HEK293T (cell line): ENCODE measurements around the gene SLC25A44.

Experiments used
- FOXK2 ChIP-seq: fragments of 450-650 bp; IDR thresholded peaks from 2 replicates; pipeline ENCODE4 v1.6.1; 2016; ENCODE audit warnings: mild to moderate bottlenecking
- NFRKB ChIP-seq: fragments of 450-650 bp; IDR thresholded peaks from 2 replicates; pipeline ENCODE4 v1.6.1; 2016; ENCODE audit warnings: mild to moderate bottlenecking, moderate library complexity
- PKNOX1 ChIP-seq: fragments of 450-650 bp; IDR thresholded peaks from 2 replicates; pipeline ENCODE4 v1.6.1; 2016
- SP1 ChIP-seq: fragments of 450-650 bp; IDR thresholded peaks from 2 replicates; pipeline ENCODE4 v1.6.1; 2017
- TARDBP ChIP-seq: fragments of 450-650 bp; IDR thresholded peaks from 2 replicates; pipeline ENCODE4 v1.6.1; 2016
- ZNF384 ChIP-seq: fragments of 450-650 bp; IDR thresholded peaks from 2 replicates; pipeline ENCODE4 v1.6.1; 2016

GRCh38 chr1:156172696-156173470, 21.0 kb upstream of the SLC25A44 start:
- TF ChIP-seq PKNOX1 (no peak), FOXK2 (no peak), NFRKB (no peak), ZNF384 (no peak), TARDBP (no peak), SP1 (no peak)
